ENCODE results near the gene HIP1R. TPM values are rescaled to one million over a fixed set of nuclear protein-coding genes. Genes with fewer than 3 reads are reported as not detected.

HIP1R gene
- total and polyA plus RNA-seq, 2 of the 4 experiments (the other 2 are of a cell fraction) = 13.8 to 18.5 TPM

GRCh38 chr12:122793685-122794106, 41.6 kb upstream of the HIP1R start:
- Histone ChIP-seq H3K14ac (replicated peaks; ENCODE audit: low read depth, low read length) (no peak overlapping the region), H3K56ac (ENCODE audit: extremely low read depth, insufficient read depth, low read length) (no peak overlapping the region), H4K5ac (ENCODE audit: low read depth, low read length) (no peak overlapping the region), H3K9ac (ENCODE audit: low read depth, low read length) (no peak overlapping the region), H3K79me1 (ENCODE audit: low read depth in 1 of 2, low read length in 2 of 2) (no peaks in the 10 kb centered on the region), H3K4me3 (ENCODE audit: insufficient read depth, low read depth, low read length) (no peak overlapping the region), H2BK5ac (ENCODE audit: low read depth, low read length, poor library complexity, severe bottlenecking) (no peak overlapping the region), H3K23ac (ENCODE audit: low read depth, low read length) (no peak overlapping the region), H3K36me3 (ENCODE audit: control insufficient read depth, insufficient read depth, low read length) (no peaks in the 10 kb centered on the region), H3K4ac (ENCODE audit: low read depth, low read length) (no peak overlapping the region), H4K8ac (ENCODE audit: low read depth in 2 of 2, low read length in 2 of 2) (no peak overlapping the region), H2BK15ac (ENCODE audit: low read depth, low read length) (no peak overlapping the region), H4K91ac (ENCODE audit: insufficient read depth, low read depth, low read length) (no peak overlapping the region), H3K9me3 (ENCODE audit: control insufficient read depth, insufficient read depth, low read length) (no peaks in the 10 kb centered on the region), H2AK5ac (ENCODE audit: low read depth, low read length) (no peak overlapping the region), H4K20me1 (ENCODE audit: insufficient read depth, low read length) (no peaks in the 10 kb centered on the region), H2AK9ac (replicated peaks; ENCODE audit: low read depth, low read length, poor library complexity) (no peak overlapping the region), H3K9me1 (ENCODE audit: insufficient read depth, low read length) (no peaks in the 10 kb centered on the region), H3K4me2 (ENCODE audit: low read depth, low read length) (peak overlapping the region; percentile 63), H3K18ac (ENCODE audit: low read depth, low read length) (no peak overlapping the region), H2BK120ac (ENCODE audit: low read depth, low read length) (no peak overlapping the region), H3K27ac (ENCODE audit: insufficient read depth, low read length) (no peak overlapping the region), H3K27me3 (ENCODE audit: control insufficient read depth, insufficient read depth, low read length) (no peaks in the 10 kb centered on the region), H2BK20ac (ENCODE audit: low read depth, low read length) (no peak overlapping the region), H3K4me1 (ENCODE audit: control insufficient read depth, insufficient read depth, low read length) (no peaks in the 10 kb centered on the region), H2AFZ (replicated peaks; ENCODE audit: low read length, poor library complexity) (peak overlapping the region; percentile 80)
- dilution Hi-C loops (cut with HindIII; ENCODE audit: low sequenced_read_pairs, unreplicated experiment) (no loop called here), in situ Hi-C loops (cut with MboI; ENCODE audit: low sequenced_read_pairs) (loop anchor here (5.0 kb wide), 1 partner anchor 164 kb away; no protein-coding TSS in a partner anchor), intact Hi-C loops (cut with micrococcal nuclease) (loop anchor here (1.0 to 5.0 kb wide), 4 partner anchors 41 to 445 kb away; partner anchors contain the start of gene HIP1R)
- ChIA-PET POLR2A (ENCODE audit: unreplicated experiment) (no interaction called here), CTCF (interaction anchor here (0.6 to 1.8 kb wide), 18 partner anchors 8 to 531 kb away, joined by 3 to 10 read pairs (median 4); no protein-coding TSS in a partner anchor)
- TF ChIP-seq SMC3 (IDR thresholded peaks at IDR 0.05; ENCODE audit: low read depth, low read length) (peak; percentile 62), CHD1 (IDR thresholded peaks at IDR 0.05; ENCODE audit: low read depth, low read length) (no peak), RCOR1 (IDR thresholded peaks at IDR 0.05; ENCODE audit: insufficient replicate concordance, low read length) (no peak), MAZ (IDR thresholded peaks at IDR 0.05; ENCODE audit: borderline replicate concordance, low read depth, low read length) (no peak), MXI1 (IDR thresholded peaks at IDR 0.05; ENCODE audit: borderline replicate concordance, low read depth, low read length) (no peak), RFX5 (IDR thresholded peaks at IDR 0.05; ENCODE audit: low read depth, low read length) (no peak), RAD21 (IDR thresholded peaks at IDR 0.05; ENCODE audit: low read length) (peak; percentile 72), BHLHE40 (IDR thresholded peaks at IDR 0.05; ENCODE audit: low read depth, low read length) (no peak), FOS (IDR thresholded peaks at IDR 0.05; ENCODE audit: low read depth, low read length) (no peak), CEBPB (IDR thresholded peaks at IDR 0.05; ENCODE audit: low read depth, low read length) (no peak), POLR2A (IDR thresholded peaks at IDR 0.05; ENCODE audit: low read depth, low read length) (no peak), MAFK (IDR thresholded peaks at IDR 0.05; ENCODE audit: low read depth, low read length) (peak; percentile 72)
- TF ChIP-seq, protein P1, sequence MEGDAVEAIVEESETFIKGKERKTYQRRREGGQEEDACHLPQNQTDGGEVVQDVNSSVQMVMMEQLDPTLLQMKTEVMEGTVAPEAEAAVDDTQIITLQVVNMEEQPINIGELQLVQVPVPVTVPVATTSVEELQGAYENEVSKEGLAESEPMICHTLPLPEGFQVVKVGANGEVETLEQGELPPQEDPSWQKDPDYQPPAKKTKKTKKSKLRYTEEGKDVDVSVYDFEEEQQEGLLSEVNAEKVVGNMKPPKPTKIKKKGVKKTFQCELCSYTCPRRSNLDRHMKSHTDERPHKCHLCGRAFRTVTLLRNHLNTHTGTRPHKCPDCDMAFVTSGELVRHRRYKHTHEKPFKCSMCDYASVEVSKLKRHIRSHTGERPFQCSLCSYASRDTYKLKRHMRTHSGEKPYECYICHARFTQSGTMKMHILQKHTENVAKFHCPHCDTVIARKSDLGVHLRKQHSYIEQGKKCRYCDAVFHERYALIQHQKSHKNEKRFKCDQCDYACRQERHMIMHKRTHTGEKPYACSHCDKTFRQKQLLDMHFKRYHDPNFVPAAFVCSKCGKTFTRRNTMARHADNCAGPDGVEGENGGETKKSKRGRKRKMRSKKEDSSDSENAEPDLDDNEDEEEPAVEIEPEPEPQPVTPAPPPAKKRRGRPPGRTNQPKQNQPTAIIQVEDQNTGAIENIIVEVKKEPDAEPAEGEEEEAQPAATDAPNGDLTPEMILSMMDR (conservative IDR thresholded peaks at IDR 0.05; ENCODE audit: low read depth, low read length) = peak; percentile 71
- TF ChIP-seq, protein P2, sequence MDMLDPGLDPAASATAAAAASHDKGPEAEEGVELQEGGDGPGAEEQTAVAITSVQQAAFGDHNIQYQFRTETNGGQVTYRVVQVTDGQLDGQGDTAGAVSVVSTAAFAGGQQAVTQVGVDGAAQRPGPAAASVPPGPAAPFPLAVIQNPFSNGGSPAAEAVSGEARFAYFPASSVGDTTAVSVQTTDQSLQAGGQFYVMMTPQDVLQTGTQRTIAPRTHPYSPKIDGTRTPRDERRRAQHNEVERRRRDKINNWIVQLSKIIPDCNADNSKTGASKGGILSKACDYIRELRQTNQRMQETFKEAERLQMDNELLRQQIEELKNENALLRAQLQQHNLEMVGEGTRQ (IDR thresholded peaks at IDR 0.05; ENCODE audit: low read depth, low read length) = no peak
- TF ChIP-seq, protein P3, sequence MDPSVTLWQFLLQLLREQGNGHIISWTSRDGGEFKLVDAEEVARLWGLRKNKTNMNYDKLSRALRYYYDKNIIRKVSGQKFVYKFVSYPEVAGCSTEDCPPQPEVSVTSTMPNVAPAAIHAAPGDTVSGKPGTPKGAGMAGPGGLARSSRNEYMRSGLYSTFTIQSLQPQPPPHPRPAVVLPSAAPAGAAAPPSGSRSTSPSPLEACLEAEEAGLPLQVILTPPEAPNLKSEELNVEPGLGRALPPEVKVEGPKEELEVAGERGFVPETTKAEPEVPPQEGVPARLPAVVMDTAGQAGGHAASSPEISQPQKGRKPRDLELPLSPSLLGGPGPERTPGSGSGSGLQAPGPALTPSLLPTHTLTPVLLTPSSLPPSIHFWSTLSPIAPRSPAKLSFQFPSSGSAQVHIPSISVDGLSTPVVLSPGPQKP (IDR thresholded peaks at IDR 0.05; ENCODE audit: borderline replicate concordance, low read depth, low read length) = no peak
- DNase-seq = peak; percentile 69
- 33% methylated on average over 4 of the region's 10 CpGs; no CpG with 5 or more reads in 1 of the 2 experiments for WGBS, 2 experiments (ENCODE audit: extremely low coverage in 2 of 2, insufficient read length in 1 of 2)
- BruUV-seq (replicated peaks) = no TSS peak
- ATAC-seq (ENCODE audit: low read depth) = peak; percentile 74

All from IMR-90 (cell line).